ENCODE measurements around the gene ITGB5.

Gene ITGB5

DNA sequence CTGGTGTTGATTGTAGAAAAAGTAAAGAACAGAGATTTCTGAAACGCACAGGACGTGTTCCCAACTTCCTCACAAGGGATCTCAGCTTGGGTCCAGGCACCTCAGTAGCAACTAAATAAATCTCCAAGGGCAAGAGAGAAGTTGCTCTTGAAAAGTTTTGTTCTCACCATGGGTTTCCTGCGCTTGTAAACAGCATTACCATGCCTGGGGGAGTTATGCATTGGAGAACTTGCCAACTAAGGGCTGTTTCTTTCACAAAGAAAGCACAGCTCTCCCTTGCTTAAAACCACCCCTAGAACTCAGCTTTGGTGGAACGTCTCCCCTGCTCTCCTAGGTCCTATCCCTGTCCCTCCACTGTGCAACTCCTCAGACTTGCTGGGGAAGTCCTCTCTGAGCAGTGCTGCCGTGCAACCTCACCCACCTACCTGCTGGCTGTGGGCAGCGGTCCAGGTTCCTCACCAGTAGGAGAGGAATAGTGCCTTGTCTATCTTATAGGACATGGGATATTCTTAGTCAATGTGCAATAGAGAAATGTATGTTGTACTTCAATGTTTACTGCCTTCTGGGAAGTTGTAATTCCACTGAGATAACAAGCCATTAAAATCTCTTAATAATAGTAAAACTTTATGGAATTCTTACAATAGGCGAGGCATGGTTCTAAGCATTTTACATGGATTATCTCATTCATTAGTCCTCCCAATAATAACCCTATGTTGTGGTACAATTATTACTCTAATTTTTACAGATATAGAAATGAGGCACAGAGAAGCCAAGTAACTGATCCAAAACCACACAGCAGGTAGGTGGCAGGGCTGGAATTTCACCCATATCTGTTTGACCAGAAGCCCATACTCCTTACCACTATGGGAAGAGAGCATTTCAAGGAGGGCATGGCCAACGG, 105.4 kb downstream of the ITGB5 start:
- FAIRE-seq = no peak
- TF ChIP-seq POLR2A (IDR thresholded peaks at IDR 0.05; ENCODE audit: low read depth, low read length) = no peak

GRCh38 chr3:124780761-124781475, 106.2 kb downstream of the ITGB5 start:
- no peak for FAIRE-seq
- DNase-seq (ENCODE audit: insufficient read length, low spot score) = no peak

More for the DNA sequence above, 105.4 kb downstream of the ITGB5 start:
- no peak for DNase-seq (ENCODE audit: insufficient read length, low spot score)

DNA sequence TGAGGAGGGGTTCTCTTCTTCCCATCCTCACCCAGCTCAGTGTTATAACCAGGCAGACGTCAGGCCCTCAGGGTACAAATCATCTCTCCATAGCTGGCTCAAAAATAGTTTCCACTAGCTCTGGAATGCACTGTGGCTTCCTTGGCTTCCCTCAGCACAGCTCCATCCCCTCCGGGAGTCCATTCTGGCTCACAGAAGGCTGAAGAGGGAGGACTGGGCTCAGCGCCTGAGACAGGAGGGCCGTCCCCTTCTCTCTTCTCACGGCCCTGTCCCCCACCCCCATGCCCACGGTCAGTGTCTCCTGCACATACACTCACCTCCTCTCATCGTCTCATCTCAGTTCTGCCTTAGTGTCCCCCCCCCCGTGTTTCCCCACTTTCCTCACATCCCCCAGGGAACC, 106.8 kb downstream of the ITGB5 start:
- DNase-seq (ENCODE audit: insufficient read length, low spot score) = no peak
- TF ChIP-seq POLR2A (IDR thresholded peaks at IDR 0.05; ENCODE audit: low read depth, low read length) = no peak
- no peak for FAIRE-seq

More at GRCh38 chr3:124780761-124781475, 106.2 kb downstream of the ITGB5 start:
- TF ChIP-seq POLR2A (IDR thresholded peaks at IDR 0.05; ENCODE audit: low read depth, low read length) = no peak

DNA sequence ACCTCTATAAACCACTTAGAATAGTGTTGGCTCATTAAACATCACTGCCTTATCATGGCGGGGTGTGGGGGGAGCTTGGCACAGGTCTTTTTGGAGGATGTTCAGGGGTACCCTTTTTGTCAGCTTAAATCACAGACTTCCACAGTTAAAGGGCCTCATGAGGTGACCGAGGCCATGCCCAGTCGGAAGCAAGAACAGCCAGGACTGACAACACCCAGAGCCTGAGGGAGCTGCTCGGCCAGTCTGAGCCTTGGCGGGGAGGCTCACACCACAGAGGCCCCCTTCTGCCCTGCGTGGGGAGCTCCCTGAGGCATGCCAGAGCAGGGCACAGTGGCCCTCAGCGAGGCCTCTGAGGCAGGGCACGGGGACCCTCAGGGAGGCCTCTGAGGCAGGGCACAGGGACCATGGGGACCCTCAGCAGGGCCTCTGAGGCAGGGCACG, 107.4 kb downstream of the ITGB5 start:
- DNase-seq (ENCODE audit: insufficient read length, low spot score) = no peak
- TF ChIP-seq POLR2A (IDR thresholded peaks at IDR 0.05; ENCODE audit: low read depth, low read length) = no peak
- no peak for FAIRE-seq

DNA sequence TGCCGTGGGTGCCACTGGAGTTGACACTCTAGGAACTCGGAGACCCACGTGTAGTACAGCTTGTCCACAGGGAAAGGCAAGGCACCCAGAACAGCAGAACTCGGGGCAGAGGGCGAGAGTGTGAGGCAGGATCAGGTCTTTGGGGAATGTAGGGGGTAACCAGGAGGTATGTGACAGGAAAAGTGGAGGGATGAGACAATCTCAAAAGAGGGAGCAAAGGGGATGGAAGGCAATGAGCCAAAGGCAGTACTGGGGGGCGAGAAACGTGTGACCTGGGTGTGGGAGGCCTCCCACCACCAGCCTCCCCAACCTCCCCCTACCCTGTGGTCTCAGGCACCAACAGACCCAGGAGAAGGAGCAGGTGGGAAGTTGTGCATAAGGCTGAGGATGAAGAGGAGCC, 108.0 kb downstream of the ITGB5 start:
- TF ChIP-seq POLR2A (IDR thresholded peaks at IDR 0.05; ENCODE audit: low read depth, low read length) = no peak
- FAIRE-seq (no peak), DNase-seq (ENCODE audit: insufficient read length, low spot score) (no peak)

DNA sequence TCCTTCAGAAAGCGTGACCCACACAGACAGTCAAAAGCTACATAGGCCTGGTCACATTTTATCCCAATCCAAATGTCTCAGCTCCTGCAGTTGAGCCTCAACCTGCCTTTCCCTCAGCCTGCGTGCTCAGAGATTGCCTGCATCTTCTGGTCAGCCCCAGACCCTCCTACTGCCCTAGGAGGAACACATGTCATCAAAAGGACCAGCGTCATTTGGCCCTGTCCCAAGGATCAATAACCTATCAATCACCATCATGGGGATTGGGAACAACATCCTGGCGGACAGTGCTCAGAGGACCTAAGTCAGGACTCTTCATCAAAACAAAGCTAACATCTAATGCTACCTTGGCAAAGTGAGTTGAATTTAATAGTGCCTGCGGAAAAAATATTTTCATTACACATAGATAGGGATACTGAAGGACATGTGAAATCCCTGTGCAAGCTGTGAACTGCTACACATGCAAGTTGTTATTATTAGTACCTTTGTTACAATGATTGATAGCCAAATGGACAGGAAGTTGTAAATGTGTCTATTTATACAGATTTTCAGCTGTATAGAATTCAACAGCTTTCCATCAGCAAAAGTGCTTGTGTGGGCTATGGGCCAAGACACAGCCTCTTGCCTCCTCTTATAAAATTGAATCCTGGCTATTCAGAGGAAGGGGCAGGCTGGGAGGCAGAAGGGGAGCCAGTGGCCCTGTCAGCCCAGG, 109.2 kb downstream of the ITGB5 start:
- no peak for TF ChIP-seq POLR2A (IDR thresholded peaks at IDR 0.05; ENCODE audit: low read depth, low read length)
- no peak for DNase-seq (ENCODE audit: insufficient read length, low spot score)
- FAIRE-seq = no peak

DNA sequence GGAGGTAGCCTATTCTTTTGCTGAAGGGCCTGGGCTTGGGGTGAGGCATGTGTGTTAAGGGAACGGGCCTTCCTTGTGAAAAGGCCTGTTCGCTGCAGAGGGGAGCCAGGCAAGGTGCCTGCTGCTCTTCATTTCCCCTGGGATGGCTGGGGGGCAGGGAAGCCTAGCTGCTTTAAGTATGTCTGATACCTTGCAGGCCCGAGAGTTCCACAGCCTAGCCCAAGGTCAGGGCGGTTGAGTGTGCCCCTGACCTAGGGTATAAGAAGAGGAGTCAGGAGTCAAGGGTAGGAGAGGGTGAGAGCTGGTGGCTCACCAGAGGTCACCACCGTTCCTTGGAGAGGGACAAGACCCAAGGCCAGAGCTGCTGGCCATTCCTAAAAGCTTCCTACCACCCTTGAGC, 110.3 kb downstream of the ITGB5 start:
- DNase-seq (ENCODE audit: insufficient read length, low spot score) = no peak
- no peak for TF ChIP-seq POLR2A (IDR thresholded peaks at IDR 0.05; ENCODE audit: low read depth, low read length)
- FAIRE-seq = no peak

DNA sequence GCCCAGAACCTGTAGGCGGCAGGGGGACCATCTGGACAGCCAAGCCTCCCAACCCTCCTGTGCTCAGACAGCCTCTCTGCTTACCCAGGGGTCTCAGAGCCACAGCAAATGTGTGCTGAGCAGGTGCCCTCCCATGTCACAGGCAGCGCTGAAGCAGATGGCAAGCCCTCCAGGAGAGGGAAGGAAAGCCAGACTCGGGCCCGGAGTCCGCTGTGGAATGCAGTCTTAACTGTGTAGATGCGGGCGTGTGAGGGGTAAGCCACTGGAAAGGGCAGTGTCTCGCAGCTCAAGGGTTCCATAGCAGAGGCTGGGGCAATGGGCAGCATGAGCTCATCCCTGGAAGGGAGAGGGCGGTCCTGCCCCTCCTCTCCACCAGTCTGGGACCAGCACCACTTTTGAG, 111.3 kb downstream of the ITGB5 start:
- DNase-seq (ENCODE audit: insufficient read length, low spot score) = no peak
- FAIRE-seq = no peak
- no peak for TF ChIP-seq POLR2A (IDR thresholded peaks at IDR 0.05; ENCODE audit: low read depth, low read length)

GRCh38 chr3:124774841-124775402, 112.2 kb downstream of the ITGB5 start:
- DNase-seq (ENCODE audit: insufficient read length, low spot score) (no peak), FAIRE-seq (no peak)

DNA sequence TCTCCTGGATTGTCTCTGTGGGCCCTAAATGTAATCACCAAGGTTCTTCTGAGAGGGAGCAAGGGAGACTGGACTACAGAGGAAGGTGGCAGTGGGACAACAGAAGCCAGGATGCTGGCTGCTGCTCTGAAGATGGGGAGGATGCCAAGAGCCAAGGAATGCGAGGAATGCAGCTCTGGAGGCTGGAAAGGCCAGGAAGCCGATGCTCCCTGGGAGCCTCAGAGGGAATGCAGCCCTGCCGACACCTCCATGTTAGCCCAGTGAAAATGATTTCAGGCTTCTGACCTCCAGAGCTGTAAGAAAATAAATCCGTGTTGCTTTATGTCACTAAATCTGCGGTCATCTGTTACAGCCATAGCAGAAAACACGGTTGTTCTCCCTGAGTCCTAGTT, 112.8 kb downstream of the ITGB5 start:
- peak; percentile 83 for DNase-seq (ENCODE audit: insufficient read length, low spot score)
- no peak for TF ChIP-seq POLR2A (IDR thresholded peaks at IDR 0.05; ENCODE audit: low read depth, low read length)
- FAIRE-seq = no peak

More at GRCh38 chr3:124774841-124775402, 112.2 kb downstream of the ITGB5 start:
- TF ChIP-seq POLR2A (IDR thresholded peaks at IDR 0.05; ENCODE audit: low read depth, low read length) = no peak

DNA sequence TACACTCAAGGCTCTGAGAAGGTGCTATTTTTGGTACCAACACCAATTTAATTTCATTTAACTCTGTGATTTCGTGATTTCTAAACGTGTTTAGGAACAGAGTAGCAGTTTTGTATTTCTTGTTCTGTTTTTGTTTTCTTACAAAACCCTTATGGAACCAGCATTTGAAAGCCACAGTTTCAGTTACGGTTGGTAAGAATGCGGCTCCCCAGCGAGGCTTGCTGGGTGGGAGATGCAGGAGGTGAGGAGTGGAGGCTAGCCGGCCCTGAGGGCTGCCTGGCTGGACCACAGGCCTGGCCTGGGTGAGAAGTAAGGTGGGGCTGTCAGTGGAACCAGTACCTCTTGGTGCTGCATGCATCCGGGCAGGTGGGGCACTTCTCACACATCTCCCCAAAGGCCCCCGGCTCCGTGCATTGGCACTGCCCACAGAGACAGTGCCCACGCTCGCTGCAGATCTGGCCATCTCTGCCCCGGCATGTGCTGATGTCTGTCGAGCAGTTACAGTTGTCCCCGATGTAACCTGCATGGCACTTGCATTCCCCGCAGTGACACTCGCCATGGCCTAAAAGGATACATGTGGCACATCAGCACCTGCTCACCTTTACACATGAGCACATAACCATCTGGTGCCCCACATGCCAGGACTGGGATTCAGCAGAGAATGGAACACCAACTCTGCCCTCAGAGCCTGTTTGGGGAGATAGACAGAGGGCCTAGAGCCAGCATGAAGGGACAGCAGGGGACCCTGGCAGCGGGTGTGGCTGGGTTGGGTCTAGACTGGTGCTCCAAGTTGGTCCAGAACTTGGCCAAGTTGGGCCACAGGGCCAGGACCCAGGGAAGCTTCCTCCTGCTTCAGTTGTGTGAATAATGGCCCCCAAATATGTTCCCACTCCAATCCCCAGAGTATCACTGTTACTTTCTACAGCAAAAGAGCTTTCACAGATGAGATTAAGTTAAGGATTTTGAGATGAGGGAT, 113.5 kb downstream of the ITGB5 start:
- no peak for TF ChIP-seq POLR2A (IDR thresholded peaks at IDR 0.05; ENCODE audit: low read depth, low read length)
- no peak for FAIRE-seq
- no peak for DNase-seq (ENCODE audit: insufficient read length, low spot score)

GRCh38 chr3:124772081-124772831, 114.9 kb downstream of the ITGB5 start:
- no peak for DNase-seq (ENCODE audit: insufficient read length, low spot score)
- TF ChIP-seq POLR2A (IDR thresholded peaks at IDR 0.05; ENCODE audit: low read depth, low read length) = no peak
- no peak for FAIRE-seq
